DMS 273 treated with DMSO at 0.1 percent for 48 hours (cell line): ENCODE data around the gene SEMA6D.
"Not testable (repeated sequence)": the region's sequence is repeated elsewhere in the genome, so short reads cannot be mapped to it uniquely, and the experiment has no call there.

Experiments
- DNase-seq: peaks from one replicate; lab custom pipeline; 2025; lab: John Stamatoyannopoulos, UW

The SEMA6D gene

DNA sequence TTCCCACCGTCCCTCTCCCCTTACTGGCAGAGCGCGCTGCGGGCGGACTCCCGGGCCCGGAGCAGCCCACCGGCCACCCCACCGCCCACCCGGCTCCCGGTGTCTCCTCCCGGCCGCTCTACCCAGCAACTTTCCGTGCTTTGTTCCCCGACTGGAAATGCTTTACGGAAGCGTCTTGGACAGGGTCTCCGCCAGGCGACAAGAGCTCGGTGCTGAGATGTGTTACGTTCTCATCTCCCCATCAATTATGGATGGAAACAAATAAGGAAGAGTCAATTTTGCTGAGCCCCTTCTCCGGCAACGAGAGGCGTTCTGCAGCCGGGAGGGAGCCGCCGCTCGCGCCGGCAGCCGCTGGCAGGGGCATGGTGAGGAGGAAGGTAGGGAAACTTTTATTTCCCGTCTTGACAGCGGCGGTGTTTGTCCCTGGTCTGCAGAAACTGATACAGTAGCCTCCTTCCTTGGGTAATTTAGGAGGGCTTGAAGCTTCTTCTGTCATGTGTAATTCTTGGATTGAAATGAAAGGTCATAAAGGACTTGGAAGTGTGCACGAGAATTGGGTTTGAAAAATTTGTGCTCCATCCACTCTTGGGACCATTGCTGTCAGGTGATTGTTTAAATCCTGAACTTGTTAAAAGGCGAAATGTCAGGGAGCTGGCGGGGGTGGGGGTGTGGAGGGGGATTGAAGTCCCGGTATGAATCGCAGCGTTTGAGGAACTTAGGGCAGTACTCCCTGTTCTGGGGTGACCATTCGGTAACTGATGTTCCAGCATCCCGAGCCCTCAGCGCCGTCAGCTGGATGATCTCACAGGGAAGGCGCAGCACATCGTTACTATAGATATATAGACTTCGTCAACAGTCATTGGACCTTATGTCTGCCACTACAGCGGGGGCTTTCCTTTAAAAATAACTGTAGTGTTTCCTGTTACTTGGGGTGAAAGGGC lies 1.5 kb downstream of the SEMA6D start:
- DNase-seq: no peak

GRCh38 chr15:47719730-47720129 lies 2.4 kb downstream of the SEMA6D start:
- DNase-seq: no peak

DNA sequence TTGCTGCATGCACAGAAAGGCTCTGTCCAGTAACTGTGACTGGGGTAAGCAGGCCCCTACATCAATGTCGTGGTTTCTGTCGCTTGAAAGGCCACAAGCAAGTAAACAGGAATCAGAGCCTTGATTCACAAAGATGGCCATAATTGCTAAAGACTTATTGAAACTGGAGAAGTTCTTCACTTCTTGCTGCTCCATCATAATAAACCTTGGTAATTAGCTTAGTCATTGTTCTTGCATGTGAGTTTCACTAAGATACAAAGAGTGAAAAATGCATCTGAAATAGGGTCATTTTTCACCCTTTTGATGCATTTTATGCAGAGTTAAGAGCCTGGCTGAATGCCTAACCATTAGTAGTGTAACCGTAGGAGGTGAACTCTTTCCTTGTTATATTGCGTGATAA lies 3.2 kb downstream of the SEMA6D start:
- DNase-seq: no peak

- DNase-seq: no peak
Observed at GRCh38 chr15:47721676-47722075, 4.4 kb downstream of the SEMA6D start.

DNA sequence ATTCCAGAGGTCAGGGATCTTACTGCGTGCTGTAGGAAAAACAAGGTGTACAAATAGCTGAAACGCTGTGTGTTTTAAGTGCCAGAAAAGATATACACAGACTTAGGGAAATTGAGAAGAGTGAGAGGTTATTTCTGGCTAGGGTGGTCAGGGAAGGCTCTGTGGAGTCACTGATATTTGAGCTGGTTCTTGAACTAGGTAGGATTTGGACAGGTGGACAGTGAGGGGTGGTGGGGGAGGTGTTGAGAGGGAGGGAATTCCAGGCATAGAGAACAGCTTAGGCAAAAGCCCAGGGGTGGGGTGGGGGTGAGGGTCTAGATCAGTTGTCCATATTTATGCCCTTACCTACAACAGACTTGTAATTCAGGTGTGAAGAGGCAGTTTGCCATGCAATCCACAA lies 7.0 kb downstream of the SEMA6D start:
- no peak for DNase-seq

DNA sequence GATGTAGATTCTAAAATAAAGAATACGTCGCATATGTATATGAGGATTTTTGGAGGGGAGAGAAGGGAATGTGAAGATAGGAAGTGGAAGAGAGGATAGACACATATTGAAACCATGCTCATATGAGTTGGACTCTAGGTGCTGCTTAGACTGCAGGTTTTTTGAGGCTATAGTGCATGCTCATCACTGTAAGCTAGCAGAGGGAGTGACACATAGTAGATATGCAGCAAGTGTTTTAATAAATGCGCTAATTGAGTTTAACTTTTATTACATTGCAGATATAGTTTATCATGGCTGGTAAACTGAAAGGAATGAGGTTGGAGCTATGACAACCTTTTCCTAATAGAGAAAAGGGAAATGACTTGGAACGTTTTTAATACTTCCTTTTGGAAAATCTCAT lies 7.7 kb downstream of the SEMA6D start:
- no peak for DNase-seq

DNA sequence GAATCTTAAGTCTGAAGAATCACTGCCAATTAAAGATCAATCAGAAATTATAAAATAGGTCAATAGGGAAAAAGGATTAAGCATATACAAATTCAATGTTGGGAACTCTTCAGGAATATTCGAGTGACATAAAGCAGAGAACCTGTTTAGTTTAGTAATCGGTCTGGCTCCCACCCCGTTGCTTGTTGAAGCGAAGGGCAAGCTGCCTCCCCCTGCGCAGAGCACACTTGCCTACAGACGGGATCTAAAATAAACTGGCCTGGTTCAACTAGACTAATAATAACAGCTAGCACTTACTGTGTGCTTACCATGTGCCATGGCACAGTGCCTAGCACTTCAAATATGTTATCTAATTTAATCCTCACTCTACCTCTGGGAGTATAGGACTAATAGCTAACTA lies 8.6 kb downstream of the SEMA6D start:
- DNase-seq: no peak

GRCh38 chr15:47726399-47726823 lies 9.1 kb downstream of the SEMA6D start:
- no peak for DNase-seq

GRCh38 chr15:47727137-47727536 lies 9.8 kb downstream of the SEMA6D start:
- no peak for DNase-seq

DNA sequence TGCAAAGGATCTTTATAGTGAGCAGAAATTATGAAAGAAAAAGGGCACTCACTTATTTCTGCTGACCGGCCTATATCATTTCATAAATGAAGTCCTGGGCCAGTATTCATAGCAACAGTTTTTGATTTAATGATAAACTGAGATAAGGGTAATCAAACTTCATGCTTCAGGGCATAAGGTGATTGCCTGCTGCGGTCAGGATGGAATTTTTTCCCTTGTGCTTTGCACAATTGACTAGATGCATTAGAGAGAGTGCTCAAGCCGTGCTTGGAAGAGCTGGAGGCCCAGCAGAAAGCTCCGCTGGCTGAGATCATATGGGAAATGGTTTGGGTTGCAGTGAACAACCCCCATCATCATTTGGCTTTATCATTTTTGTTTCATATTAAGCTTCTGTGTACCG lies 10.4 kb downstream of the SEMA6D start:
- no peak for DNase-seq

DNA sequence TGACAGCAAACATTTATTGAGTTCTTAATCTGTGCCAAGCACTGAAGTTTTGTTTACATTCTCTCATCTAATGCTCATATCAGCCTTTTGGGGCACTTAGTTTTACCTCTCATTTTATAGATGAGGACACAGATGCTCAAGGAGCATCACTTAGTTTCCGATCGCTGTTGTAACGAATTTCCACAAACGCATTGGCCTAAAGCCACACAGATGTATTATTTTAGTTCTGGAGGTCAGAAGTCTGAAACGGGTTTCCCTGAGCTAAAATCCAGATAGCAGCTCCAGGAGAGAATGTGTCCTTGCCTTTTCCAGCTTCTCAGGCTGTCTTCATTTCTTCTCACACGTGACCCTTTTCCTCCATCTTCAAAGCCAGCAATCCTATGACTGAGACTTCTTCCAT lies 11.1 kb downstream of the SEMA6D start:
- no peak for DNase-seq

- DNase-seq: no peak
Observed at GRCh38 chr15:47728886-47729285, 11.6 kb downstream of the SEMA6D start.

GRCh38 chr15:47731230-47731629 lies 13.9 kb downstream of the SEMA6D start:
- DNase-seq: no peak

DNA sequence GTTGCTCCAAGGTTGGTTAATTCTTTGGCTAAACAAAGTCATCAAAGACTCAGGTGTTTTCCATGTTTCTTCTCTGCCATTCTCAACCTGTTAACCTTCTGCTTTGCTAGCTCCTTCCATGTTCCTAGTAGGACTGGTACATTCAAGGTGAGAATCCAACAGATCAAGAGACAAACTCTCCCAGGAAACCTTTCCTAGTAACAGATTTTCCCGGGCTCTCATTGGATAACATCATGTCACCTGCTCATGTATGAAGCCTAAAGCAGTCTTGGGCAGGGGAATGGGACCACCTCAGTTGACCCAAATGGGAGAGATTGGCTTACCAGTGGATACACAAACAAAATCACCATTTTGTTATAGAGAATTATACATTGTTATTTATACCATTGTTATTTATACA lies 14.9 kb downstream of the SEMA6D start:
- no peak for DNase-seq

DNA sequence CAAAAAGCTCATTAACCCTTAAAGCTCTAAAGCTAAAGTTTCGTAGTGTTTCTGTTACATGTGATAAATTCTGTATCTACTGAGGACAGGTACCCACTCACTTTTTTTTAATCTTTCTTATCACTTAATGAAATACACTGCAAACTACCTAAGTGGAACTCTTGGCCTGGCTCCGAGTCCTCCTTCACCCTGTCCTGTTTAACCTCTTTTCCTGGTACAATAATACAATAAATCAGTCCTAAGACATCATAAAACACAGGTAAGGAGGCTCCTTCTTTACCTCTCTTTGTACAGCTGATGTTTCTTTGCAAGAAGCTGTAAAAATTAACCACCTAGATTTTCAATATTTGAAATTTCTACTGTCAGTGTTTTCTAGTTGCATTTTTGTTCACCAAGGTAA lies 15.8 kb downstream of the SEMA6D start:
- no peak for DNase-seq

- no peak for DNase-seq
Observed at GRCh38 chr15:47736143-47736786, 19.0 kb downstream of the SEMA6D start.

- DNase-seq: no peak
Observed at GRCh38 chr15:47737477-47737876, 20.2 kb downstream of the SEMA6D start.

GRCh38 chr15:47738144-47738825 lies 21.0 kb downstream of the SEMA6D start:
- not testable (repeated sequence) for DNase-seq

DNA sequence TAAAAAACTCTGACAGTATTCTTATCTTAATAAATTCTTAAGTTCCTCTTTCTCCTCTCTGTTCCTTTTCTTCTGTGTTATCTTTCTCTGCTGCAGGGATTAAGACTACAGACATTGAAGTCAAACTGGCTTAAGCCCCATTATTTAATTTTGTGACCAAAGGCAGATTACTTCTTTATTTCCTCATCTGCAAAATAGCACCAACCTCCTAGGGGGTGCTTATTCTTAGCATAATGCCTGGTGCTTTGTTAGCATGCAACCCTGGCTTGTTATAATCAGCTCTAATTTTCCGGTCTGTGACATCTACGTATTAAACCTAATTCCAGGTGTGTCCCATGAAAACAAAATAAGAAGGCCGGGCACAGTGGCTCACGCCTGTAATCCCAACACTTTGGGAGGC lies 23.8 kb downstream of the SEMA6D start:
- no peak for DNase-seq

- DNase-seq: no peak
Observed at GRCh38 chr15:47741907-47742306, 24.6 kb downstream of the SEMA6D start.

- DNase-seq: no peak
Observed at GRCh38 chr15:47742334-47742733, 25.0 kb downstream of the SEMA6D start.

- no peak for DNase-seq
Observed at GRCh38 chr15:47742742-47743141, 25.4 kb downstream of the SEMA6D start.

DNA sequence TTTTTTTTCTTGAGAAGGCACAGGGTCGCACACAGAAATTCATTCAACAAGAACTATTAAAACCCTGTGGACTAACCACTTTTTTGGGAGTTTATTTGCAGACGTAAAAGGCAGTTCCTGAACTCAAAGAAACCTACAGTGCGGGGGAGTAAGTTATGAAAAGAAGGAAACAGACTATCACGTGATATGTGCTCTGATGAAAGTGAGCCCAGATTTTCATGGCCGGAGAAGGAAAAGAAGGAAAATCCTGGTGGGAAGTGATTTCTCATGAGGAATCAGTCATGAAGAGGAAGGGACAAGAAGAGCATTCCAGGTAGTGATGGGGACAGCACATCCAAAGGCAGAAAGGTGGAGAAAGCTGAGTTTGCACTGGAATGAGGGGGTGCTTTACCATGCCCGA lies 26.1 kb downstream of the SEMA6D start:
- DNase-seq: no peak
